H54 (cell line): ENCODE results near the gene MGLL.

Source experiments
- DNase-seq: peaks from one replicate; pipeline ENCODE4 v3.0.0; 2011; ENCODE audit warnings: low spot score, mixed read lengths; ENCODE audit not compliant: insufficient read length
- FAIRE-seq: peaks from 3 replicates; lab custom pipeline; 2011; peaks lifted over from hg19 to GRCh38; lab: Jason Lieb, UNC
- POLR2A ChIP-seq: IDR thresholded peaks from 2 replicates; pipeline ENCODE4 v1.6.1; 2011; ENCODE audit warnings: low read depth, mild to moderate bottlenecking, low read length

Gene MGLL

GRCh38 chr3:127646501-127647046 is 175.7 kb downstream of the MGLL start:
- FAIRE-seq: no peak
- no peak for TF ChIP-seq POLR2A
- DNase-seq: no peak

- FAIRE-seq (no peak), DNase-seq (no peak)
- no peak for TF ChIP-seq POLR2A
Measured at GRCh38 chr3:127645371-127646015, 176.8 kb downstream of the MGLL start.

GRCh38 chr3:127644641-127645370 is 177.5 kb downstream of the MGLL start:
- TF ChIP-seq POLR2A: no peak
- no peak for FAIRE-seq
- no peak for DNase-seq

GRCh38 chr3:127640042-127640355 is 182.3 kb downstream of the MGLL start:
- DNase-seq (no peak), FAIRE-seq (no peak)
- TF ChIP-seq POLR2A: no peak

- peak; percentile 94 for FAIRE-seq
- DNase-seq: peak; percentile 74
- TF ChIP-seq POLR2A: no peak
Measured at GRCh38 chr3:127639173-127640041, 182.9 kb downstream of the MGLL start.
